NCI-H1930 (cell line): ENCODE measurements around the gene MRPL50.
"Not testable (repeated sequence)": the region's sequence is repeated elsewhere in the genome, so short reads cannot be mapped to it uniquely, and the experiment has no call there.

ENCODE experiments used
- DNase-seq, 2 experiments: peaks; one replicate each; lab custom pipeline; 2025; lab: John Stamatoyannopoulos, UW

The MRPL50 gene

DNA sequence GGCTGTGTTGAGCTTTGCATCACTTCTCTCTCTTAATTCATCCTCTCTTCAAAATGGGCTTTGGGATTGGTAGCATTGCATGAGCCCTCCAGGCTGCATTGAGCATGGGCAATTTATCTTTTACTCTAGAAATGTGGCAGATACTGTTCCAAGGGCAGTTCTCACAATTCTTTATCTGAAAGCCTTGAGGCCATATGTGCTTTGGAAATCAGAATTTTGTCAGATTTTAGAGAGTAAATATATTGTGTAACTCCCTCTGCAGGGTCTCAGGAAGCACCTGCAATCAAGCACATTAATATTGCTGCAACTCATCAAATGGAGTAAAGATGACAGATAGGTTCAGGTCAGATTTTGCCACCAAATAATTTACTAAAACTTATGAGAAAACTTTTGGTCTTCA, 19.6 kb upstream of the MRPL50 start:
- DNase-seq: no peak

DNA sequence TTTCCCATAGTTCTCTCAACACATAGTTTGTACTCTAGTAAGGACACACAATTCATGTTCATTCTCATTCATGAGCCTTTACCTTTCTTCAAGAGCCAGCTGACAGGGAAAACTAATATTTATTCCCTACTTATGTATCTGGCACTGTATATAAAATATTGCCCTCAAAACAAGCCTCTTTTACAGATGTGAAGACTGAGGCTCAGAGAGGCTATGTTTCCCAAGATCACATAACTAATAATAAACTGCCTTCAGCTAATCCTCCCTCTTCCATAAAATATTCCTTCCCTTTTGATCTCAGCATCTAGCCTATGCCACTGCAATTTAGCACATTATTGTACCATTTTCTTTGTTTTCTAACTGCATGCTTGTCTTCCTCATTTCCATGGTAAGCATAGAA, 19.0 kb upstream of the MRPL50 start:
- DNase-seq: no peak

DNA sequence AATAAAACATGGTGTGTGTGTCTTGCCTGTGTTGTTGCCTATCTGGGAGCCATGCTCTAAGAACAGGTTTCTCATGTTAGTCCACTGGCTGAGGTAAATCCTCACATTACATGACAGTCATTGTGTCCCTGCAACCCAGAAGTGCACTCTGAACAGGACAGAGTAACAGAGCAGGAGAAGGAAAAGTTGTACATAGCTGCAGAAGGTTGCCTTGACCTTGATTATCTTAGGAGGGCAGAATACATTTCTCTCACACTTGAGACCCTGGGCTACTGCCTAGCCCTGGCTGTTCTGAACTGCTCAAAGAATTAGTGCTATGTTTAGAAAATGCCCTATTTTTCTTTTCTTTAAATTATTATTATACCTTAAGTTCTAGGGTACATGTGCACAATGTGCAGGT, 17.2 kb upstream of the MRPL50 start:
- no peak for DNase-seq

DNA sequence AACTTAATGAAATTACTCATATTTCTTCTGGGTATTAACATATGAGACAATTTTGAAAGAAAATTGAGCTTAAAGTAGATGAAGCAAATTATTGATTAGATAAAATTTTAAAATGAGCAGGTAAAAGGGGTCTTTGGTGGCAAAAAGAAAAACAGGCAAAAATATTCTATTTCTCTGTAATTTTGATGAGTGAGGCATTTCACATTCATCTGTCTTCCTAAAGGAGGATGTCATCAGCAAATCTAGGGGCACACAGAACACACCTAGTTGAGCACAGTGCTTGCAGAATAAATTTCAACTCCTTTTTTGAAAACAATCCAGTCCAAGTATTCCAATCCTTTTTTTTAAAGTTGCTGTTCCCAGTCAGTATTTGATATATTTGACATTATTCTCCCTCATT, 16.4 kb upstream of the MRPL50 start:
- no peak for DNase-seq

DNA sequence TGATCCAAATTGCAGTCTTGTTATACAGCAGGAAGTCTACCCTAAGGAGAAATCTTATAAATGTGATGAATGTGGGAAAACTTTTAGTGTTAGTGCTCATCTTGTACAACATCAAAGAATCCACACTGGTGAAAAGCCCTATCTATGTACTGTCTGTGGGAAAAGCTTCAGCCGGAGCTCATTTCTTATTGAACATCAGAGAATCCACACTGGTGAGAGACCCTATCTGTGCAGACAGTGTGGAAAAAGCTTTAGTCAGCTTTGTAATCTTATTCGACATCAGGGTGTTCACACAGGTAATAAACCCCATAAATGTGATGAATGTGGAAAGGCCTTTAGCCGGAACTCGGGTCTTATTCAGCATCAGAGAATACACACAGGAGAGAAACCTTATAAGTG, 10.7 kb upstream of the MRPL50 start:
- DNase-seq: no peak

DNA sequence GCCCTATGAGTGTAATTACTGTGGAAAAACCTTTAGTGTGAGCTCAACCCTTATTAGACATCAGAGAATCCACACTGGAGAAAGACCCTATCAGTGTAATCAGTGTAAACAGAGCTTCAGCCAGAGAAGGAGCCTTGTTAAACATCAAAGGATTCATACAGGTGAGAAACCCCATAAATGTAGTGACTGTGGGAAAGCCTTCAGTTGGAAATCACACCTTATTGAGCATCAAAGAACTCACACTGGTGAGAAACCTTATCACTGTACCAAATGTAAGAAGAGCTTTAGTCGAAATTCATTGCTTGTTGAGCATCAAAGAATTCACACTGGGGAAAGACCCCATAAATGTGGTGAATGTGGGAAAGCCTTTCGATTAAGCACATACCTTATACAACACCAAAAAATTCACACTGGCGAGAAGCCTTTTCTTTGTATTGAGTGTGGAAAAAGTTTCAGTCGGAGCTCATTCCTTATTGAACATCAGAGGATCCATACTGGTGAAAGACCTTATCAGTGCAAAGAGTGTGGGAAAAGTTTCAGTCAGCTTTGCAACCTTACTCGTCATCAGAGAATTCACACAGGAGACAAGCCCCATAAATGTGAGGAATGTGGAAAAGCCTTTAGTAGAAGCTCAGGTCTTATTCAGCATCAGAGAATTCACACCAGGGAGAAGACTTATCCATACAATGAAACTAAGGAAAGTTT, 10.1 kb upstream of the MRPL50 start:
- DNase-seq: no peak

DNA sequence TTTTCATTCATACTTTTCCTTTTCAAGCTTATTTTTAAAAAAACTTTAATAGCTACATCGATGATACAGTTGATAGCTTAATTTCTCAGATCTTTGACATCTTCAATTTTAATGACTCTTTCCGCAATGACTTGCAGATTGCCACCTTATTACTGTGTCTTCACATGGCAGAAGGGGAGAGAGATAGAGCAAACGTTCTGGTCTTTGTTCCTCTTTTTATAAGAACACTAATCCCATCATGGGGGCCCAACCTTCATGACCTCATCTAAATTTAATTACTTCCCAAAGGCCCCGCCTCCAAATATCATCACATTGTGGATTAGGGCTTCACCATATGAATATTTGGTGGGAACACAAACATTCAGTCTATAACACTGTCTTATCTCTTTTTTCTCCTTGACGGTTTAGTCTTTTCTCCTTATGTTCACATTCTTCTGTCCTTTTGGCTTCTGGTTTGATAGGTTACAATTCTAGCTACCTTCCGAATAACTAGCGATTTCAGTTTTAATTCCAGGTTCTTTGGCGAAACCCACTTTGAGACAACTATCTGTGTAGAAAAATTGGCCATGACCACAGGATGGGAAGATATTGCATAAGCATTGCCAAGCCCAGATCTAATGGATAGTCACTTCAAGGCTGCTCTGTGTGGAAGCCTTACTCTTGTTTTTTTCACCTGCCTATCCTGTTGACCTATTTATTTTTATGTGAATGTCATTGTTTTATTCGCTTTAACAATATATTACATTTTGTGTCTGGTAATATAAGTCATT, 5.3 kb upstream of the MRPL50 start:
- DNase-seq: no peak

DNA sequence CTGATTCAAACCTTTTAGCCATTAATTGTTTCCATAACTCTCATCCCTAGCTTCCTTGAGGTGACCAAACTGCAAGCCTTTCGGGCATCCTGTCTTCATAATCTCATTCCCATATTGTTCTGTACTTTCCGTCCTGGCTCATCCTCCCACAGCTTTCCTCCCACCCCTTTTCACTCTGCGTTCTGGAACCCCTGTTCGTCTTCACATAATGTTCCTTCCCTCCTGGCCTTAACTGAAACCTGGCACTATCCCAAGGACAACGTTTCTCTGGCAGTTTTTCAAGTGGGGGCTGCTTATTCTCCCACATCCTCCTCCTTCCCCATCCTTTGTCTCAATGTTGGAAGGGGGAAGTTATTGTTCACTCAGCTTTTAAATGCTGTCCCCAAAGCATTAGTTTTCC, 1.7 kb upstream of the MRPL50 start:
- DNase-seq: no peak

DNA sequence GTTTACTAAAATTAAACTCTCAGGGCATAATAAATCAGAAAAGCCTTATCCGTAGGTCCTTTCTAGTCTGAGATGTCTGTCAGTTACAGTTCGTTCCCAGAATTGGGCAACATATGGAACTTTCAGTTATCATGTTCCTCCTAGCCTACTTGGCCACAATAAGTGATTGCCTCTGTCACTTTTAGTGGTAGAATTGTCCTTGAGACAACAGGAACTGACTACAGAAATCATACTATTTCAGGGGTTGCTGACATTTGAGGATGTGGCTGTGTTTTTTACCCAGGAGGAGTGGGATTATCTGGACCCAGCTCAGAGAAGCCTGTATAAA, 1.2 kb upstream of the MRPL50 start:
- no peak for DNase-seq

DNA sequence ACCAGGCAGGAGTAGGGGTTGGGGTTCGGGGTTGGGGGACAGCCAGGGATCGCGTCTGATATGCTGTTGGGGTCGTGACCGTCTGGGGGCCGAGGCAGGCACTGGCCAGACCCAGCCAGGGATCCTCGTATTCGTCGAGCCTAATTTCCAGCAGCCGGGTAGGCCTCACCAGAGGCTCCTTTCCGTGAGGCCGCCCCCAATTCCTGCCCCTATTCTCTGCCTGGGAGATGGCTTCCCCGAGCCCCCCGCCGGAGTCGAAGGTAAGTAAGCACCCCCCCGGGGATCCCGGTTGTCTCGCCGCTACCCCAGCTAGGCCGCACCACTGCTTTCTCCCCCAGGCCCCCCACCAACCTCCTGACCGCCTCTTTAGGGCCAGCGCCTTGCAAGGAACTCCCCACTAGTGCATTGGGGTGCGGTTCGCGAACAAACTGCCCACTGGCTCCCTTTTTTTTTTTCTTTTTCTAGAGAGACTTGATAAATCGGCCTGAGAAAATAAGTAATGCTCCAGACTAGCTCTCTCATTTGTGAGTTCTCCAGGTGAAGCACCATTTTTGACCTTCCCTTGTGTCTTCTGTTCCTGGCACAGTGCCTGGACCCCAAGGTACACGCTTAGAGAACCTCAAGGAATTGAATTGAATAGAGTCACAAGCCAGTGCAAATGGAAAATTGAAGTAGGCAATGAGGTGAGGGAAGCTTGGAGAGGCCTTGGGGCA, 668 bp upstream of the MRPL50 start:
- DNase-seq: no peak

DNA sequence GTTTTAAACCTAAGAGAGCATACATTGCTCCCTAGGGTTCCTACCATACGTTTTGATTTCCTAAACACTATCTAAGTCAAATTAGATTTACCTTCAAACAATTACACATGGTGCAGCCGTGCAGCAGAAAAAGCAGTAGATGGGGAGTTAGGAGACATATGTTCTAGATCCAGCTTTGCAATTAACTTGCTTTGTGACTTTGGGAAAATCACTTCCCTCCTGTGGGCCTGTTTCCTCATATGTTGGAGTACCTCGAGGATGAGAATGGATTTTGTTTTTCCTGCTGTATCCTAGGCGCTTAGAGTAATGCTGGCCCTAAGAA, 711 bp downstream of the MRPL50 start:
- DNase-seq: no peak

DNA sequence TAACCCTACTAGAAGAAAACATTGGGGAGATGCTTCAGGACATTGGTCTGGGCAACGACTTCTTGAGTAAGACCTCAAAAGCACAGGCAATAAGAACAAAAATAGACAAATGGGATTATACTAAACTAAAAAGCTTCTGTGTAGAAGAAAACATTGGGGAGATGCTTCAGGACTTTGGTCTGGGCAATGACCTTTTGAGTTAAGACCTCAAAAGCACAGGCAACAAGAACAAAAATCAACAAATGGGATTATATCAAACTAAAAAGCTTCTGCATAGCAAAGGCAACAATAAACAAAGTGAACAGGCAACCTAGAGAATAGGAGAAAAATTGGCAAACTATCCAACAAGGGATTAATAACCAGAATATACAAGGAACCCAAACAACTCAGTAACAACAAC, 3.7 kb downstream of the MRPL50 start:
- no peak for DNase-seq

DNA sequence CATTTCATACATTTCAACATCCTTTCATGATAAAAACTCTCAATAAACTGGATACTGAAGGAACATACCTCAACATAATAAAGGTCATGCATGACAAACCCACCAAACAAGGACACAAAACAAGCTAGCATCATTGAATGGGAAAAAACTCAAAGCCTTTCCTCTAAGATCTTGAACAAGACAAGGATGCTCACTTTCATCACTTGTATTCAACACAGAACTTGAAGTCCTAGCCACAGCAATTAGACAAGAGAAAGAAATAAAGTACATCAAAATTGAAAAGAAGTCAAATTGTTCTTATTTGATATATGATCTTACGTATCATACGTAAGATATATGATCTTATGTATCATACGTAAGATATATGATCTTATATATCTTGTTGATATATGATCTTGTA, 5.3 kb downstream of the MRPL50 start:
- DNase-seq: no peak

DNA sequence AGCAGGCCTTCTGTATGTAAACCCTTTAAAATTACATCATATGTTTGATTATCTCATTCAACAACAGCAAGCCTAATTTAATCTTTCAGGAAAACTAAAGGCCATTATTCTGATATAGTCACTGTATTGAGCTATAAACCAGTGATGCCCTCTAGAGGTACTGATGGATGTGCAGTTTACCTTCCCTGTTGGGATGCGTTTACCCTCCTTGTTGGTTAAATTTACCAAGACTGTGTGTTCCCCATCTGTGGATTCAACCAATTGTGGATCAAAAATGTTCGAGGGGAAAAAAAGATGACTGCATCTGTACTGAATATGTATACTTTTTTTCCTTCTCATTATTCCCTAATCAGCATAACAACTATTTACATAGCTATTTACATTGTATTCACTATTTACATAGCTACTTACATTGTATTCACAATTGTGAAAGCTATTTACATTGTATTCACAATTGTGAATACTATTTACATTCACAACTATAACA, 9.9 kb downstream of the MRPL50 start:
- peak in 1 of 2 experiments; percentile 10 for DNase-seq

DNA sequence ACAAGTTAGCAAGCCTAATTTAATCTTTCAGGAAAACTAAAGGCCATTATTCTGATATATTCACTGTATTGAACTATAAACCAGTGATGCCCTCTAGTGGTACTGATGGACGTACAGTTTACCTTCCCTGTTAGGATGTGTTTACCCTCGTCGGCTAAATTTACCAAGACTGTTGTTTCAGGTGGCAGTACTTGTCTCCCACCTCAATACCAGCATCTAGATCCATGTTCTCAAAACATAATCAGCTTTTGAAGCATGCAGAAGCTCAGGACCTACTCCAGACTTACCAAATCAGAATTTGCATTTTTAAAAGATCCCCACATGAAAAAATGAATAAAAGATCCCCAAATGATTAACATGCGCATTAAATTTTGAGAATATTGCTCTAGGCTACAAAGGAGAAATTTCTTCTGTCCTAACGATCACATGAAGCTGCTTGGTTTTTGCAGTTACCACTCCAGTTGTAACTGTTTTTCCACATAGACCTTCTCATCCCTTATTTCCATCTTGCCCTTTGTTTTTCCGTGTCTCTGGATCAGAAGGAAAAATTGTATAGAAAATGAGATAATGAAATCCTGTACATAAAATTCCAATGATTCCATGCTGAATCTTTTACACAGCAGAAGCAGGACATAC, 10.4 kb downstream of the MRPL50 start:
- peak in 1 of 2 experiments; percentile 4 for DNase-seq

DNA sequence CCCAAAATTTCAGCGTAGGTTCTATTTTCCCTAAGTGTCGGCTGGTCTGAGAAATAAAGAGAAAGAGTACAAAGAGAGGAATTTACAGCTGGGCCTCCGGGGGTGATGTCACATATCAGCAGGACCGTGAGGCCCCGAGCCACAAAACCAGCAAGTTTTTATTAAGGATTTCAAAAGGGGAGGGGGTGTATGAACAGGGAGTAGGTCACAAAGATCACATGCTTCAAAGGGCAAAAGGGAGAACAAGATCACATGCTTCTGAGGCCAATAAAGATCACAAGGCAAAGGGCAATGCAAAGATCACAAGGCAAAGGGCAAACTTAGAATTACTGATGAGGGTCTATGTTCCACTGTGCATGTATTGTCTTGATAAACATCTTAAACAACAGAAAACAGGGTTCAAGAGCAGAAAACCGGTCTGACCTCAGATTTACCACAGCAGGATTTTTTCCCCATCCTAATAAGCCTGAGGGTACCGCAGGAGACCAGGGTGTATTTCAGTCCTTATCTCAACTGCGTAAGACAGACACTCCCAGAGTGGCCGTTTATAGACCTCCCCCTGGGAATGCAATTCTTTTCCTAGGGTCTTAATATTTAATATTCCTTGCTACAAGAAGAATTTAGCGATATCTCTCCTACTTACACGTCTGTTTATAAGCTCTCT, 13.4 kb downstream of the MRPL50 start, which contains the start of gene BAAT:
BAAT (minus strand) TSS at position 134 of the 664 bp plus-strand sequence. CDS start 13,602 bp downstream, outside the sequence.
- DNase-seq: not testable (repeated sequence)

DNA sequence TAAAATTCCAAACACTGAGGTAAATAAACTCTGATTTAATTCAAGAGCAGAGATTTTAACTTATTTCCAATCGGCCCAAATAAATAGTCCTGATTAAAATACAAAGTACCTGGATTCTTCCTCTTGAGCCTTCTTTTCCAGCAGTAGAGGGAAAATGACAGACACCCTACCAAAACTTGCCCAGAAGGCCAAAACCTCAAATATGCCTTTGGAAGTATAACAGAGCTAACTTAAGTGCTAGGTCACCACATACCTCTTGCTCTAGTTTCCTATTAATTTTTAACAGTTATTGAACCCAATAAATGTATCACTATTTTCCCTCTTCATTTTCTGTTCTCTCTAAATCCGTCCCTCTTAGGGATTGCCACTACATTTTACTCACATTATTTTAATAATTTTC, 15.1 kb downstream of the MRPL50 start:
- DNase-seq: no peak

DNA sequence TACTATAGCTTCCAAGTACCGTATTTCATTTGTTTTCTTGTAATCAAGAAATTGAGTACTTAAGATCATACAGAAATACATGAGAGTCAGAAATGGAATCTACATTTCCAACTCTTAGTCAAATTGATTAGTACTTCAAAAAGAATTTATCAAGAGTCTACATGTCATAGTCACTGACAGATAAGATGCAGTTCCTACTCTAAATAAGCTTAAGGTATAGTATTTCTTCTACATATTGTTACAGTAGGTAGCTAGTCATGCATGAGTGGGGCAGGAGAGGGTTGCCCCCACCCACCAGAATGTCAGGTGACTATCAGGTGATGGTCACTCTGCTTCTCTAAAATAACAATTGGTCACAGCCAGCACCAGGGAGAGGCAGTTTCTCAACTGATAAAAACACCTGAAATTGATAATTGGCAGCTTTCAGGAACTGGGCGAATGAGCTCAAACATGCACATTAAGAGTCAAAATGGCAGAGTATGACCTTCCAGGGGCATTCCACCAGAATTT, 16.5 kb downstream of the MRPL50 start:
- DNase-seq: no peak

DNA sequence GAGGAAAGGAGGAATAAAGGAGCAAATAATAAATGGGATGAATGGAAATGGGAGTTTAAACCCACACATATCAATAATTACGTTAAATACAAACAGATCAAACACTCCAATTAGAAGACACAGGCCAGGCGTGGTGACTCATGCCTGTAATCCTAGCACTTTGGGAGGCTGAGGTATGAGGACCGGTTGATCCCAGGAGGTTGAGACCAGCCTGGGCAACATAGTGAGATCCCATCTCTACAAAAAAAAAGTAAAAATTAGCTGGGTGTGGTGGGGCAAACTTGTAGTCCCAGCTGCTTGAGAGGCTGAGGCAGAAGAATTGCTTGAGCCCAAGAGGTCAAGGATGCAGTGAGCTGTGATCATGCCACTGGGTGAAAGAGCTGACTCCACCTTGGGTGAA, 17.3 kb downstream of the MRPL50 start:
- DNase-seq: no peak

DNA sequence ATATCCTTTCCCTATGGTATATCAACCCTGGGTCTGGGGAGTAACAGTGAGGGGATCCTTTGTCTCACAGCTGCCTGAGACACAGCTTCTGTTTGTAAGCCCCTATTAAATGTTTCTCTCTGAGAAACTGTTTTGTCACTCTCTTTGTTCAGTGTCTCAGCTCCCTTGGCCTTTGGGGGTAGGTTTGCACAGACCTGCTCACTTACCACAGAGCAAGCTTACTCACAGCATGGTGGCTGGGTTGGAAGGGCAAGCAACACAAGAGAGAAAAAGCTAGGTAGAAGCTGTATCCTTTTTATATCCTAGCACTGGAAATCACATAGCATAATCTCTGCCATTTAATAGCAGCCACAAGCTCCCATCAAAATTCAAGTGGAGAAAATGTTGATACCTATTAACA, 18.1 kb downstream of the MRPL50 start:
- no peak for DNase-seq

DNA sequence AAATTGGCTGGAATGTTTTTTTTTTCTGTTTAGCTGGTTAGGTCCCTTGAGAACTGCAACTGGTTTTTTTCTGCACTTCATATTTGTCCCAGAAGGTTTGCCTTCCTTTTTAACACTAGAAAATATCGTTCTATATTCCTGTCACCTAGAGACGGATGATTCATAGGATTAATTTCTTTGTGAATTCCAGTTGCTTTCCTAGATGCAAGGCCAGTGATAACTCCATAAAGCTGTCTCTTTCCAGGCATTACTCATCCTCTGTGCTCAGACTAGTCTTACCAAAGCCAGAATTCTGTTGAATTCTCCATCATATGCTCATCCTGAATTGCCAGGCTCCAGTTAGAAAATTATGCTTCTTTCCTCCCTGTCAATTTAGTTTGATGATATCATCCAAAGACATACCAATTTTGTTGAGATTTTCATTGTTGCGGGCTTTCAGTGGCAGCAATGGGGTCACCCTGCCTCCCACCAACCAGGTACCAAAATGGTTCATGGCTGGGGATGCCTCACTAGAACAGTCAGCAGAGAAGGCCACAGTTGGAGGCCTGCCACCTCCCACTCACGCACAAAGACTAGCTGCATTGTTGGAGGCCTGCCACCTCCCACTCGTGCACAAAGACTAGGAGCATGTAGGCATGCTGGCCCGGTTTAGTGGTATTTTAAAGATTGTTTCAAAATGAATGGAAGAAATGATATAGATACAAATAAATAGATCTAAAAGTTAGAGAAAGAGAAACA, 22.1 kb downstream of the MRPL50 start:
- DNase-seq: no peak
